Hepatocyte (in vitro differentiated cells): ENCODE measurements around the gene USP47. TPM values are rescaled to one million over a fixed set of nuclear protein-coding genes. Genes with fewer than 3 reads are reported as not detected.

ENCODE experiments used
- DNase-seq: peaks from one replicate; pipeline ENCODE4 v3.0.0-alpha.2; 2016; ENCODE audit warnings: low spot score
- H2AFZ ChIP-seq: fragments of 200-600 bp; sonication (generic); 2 replicates; pipeline ENCODE4 v1.6.0; 2016; ENCODE audit warnings: antibody characterized with exemption, mild to moderate bottlenecking
- H3K27ac ChIP-seq: fragments of 200-600 bp; sonication (generic); 2 replicates; pipeline ENCODE4 v1.5.1; 2016; ENCODE audit warnings: mild to moderate bottlenecking
- H3K27me3 ChIP-seq: fragments of 200-600 bp; sonication (generic); 2 replicates; pipeline ENCODE4 v1.6.1; 2016
- H3K36me3 ChIP-seq: fragments of 200-600 bp; sonication (generic); replicated peaks from 2 replicates; pipeline ENCODE4 v1.5.1; 2016; ENCODE audit warnings: low read depth; ENCODE audit not compliant: insufficient read depth
- H3K4me1 ChIP-seq: fragments of 200-600 bp; sonication (generic); 2 replicates; pipeline ENCODE4 v1.5.1; 2016; ENCODE audit warnings: mild to moderate bottlenecking, moderate library complexity; ENCODE audit not compliant: insufficient read depth
- H3K4me2 ChIP-seq: fragments of 200-600 bp; sonication (generic); 2 replicates; pipeline ENCODE4 v1.6.0; 2016
- H3K4me3 ChIP-seq: fragments of 200-600 bp; sonication (generic); 2 replicates; pipeline ENCODE4 v1.5.1; 2016; ENCODE audit warnings: mild to moderate bottlenecking
- H3K79me2 ChIP-seq: fragments of 200-600 bp; sonication (generic); 2 replicates; pipeline ENCODE4 v1.6.0; 2017; ENCODE audit warnings: mild to moderate bottlenecking
- H3K9me2 ChIP-seq: fragments of 200-600 bp; sonication (generic); replicated peaks from 2 replicates; pipeline ENCODE4 v1.6.0; 2017; ENCODE audit warnings: mild to moderate bottlenecking; ENCODE audit not compliant: insufficient read depth
- H3K9me3 ChIP-seq: fragments of 200-600 bp; sonication (generic); 2 replicates; pipeline ENCODE4 v1.5.1; 2016; ENCODE audit warnings: low read depth, mild to moderate bottlenecking
- H4K20me1 ChIP-seq: fragments of 200-600 bp; sonication (generic); 2 replicates; pipeline ENCODE4 v1.6.0; 2016; ENCODE audit warnings: mild to moderate bottlenecking; ENCODE audit not compliant: insufficient read depth, poor library complexity, severe bottlenecking
- CTCF ChIP-seq: fragments of 200-600 bp; sonication (generic); IDR thresholded peaks from 2 replicates; pipeline ENCODE4 v1.5.1; 2016; ENCODE audit warnings: antibody characterized with exemption, mild to moderate bottlenecking; ENCODE audit not compliant: poor library complexity
- EZH2 ChIP-seq: fragments of 200-600 bp; sonication (generic); IDR thresholded peaks from 2 replicates; pipeline ENCODE4 v1.6.1; 2016; ENCODE audit warnings: antibody characterized with exemption, mild to moderate bottlenecking, borderline replicate concordance
- EZH2phosphoT487 ChIP-seq: fragments of 200-600 bp; sonication (generic); IDR thresholded peaks from one replicate; pipeline ENCODE4 v1.6.1; 2018; ENCODE audit warnings: antibody characterized with exemption, mild to moderate bottlenecking, low read depth, moderate library complexity; ENCODE audit not compliant: unreplicated experiment, severe bottlenecking
- WGBS: methylation state at CpG from one replicate; pipeline ENCODE4 v1.1.6; 2016; ENCODE audit warnings: low lambda C conversion rate; ENCODE audit errors: missing lambda C conversion rate; 5-methylcytosine and 5-hydroxymethylcytosine counted together
- polyA plus RNA-seq: library from polyadenylated mRNA; unstranded; fragments of >200 nt; fragmentation: Nextera tagmentation; extraction: Ambion mirVana; gene quantifications from 2 replicates; pipeline ENCODE4 v1.2.1, GENCODE V29; 2016
- total RNA-seq: library from RNA; depleted of rRNA; stranded (reverse); fragments of >200 nt; gene quantifications from 2 replicates; pipeline ENCODE4 v1.2.3, GENCODE V29; 2014

The USP47 gene
- total and polyA plus RNA-seq, 2 experiments from 2014 or later: 34.0 to 76.9 TPM

- Histone ChIP-seq H3K4me2 (no peak overlapping the region), H2AFZ (no peak overlapping the region), H3K27ac (no peak overlapping the region), H4K20me1 (peaks cover 86% of the 10 kb centered on the region), H3K9me2 (no peaks in the 10 kb centered on the region), H3K4me1 (peaks cover 43% of the 10 kb centered on the region), H3K27me3 (no peaks in the 10 kb centered on the region), H3K36me3 (no peaks in the 10 kb centered on the region), H3K79me2 (peaks cover 100% of the 10 kb centered on the region), H3K4me3 (no peak overlapping the region), H3K9me3 (no peaks in the 10 kb centered on the region)
- 89% methylated on average over 2 of the region's 2 CpGs for WGBS
- no peak for TF ChIP-seq EZH2
- no peak for TF ChIP-seq EZH2phosphoT487
- TF ChIP-seq CTCF: no peak
- no peak for DNase-seq
Observed at GRCh38 chr11:11847082-11847481, 5.3 kb downstream of the USP47 start.

- peak; percentile 78 for DNase-seq
- H3K9me3 ChIP-seq: no peaks in the 10 kb centered on the region
- H4K20me1 ChIP-seq: peaks cover 99% of the 10 kb centered on the region
- no peaks in the 10 kb centered on the region for H3K9me2 ChIP-seq
- TF ChIP-seq EZH2 (no peak), CTCF (peak; percentile 52), EZH2phosphoT487 (no peak)
- no peaks in the 10 kb centered on the region for H3K27me3 ChIP-seq
- no peaks in the 10 kb centered on the region for H3K36me3 ChIP-seq
- H3K4me2 ChIP-seq: peak overlapping the region; percentile 32
- peaks cover 100% of the 10 kb centered on the region for H3K79me2 ChIP-seq
- H3K4me1 ChIP-seq: peaks cover 39% of the 10 kb centered on the region
- no peak overlapping the region for H3K4me3 ChIP-seq
- H3K27ac ChIP-seq: peak overlapping the region; percentile 22
- 82% methylated on average over 7 of the region's 7 CpGs for WGBS
- H2AFZ ChIP-seq: no peak overlapping the region
Observed at GRCh38 chr11:11848891-11849746, 7.3 kb downstream of the USP47 start.

- 85% methylated on average over 3 of the region's 3 CpGs for WGBS
- Histone ChIP-seq H2AFZ (no peak overlapping the region), H3K27ac (peak overlapping the region; percentile 10)
Observed at GRCh38 chr11:11850668-11851067, 8.9 kb downstream of the USP47 start.

More at GRCh38 chr11:11850668-11851067, 8.9 kb downstream of the USP47 start:
- H3K9me2 ChIP-seq: no peaks in the 10 kb centered on the region
- peaks cover 100% of the 10 kb centered on the region for H3K79me2 ChIP-seq
- no peak for DNase-seq
- H3K27me3 ChIP-seq: no peaks in the 10 kb centered on the region
- no peaks in the 10 kb centered on the region for H3K36me3 ChIP-seq
- peaks cover 97% of the 10 kb centered on the region for H4K20me1 ChIP-seq
- peak overlapping the region; percentile 9 for H3K4me2 ChIP-seq
- TF ChIP-seq EZH2phosphoT487 (no peak), EZH2 (no peak), CTCF (no peak)
- no peaks in the 10 kb centered on the region for H3K9me3 ChIP-seq
- H3K4me3 ChIP-seq: no peak overlapping the region
- H3K4me1 ChIP-seq: peaks cover 24% of the 10 kb centered on the region
